Astrocyte of the spinal cord (primary cell): ENCODE data around the gene ZNF697.

Experiments used
- DNase-seq: peaks from one replicate; pipeline ENCODE4 v3.0.0; 2011; ENCODE audit warnings: low read depth, low spot score
- H3K4me3 ChIP-seq: 2 replicates; pipeline ENCODE4 v1.5.1; 2011; ENCODE audit warnings: low read depth, mild to moderate bottlenecking, low read length, moderate library complexity
- in situ Hi-C: cut with HindIII; loops from 2 replicates; pipeline ENCODE4 v1.10.0; 2017; ENCODE audit warnings: low sequenced_read_pairs
- TF ChIP-seq, protein P1 (sequence below): IDR thresholded peaks from 2 replicates; pipeline ENCODE4 v1.5.1; 2012; ENCODE audit warnings: low read depth, mild to moderate bottlenecking, low read length, inconsistent platforms

The ZNF697 gene

GRCh38 chr1:119667173-119667572 lies 19.1 kb upstream of the ZNF697 start:
- TF ChIP-seq, protein P1, sequence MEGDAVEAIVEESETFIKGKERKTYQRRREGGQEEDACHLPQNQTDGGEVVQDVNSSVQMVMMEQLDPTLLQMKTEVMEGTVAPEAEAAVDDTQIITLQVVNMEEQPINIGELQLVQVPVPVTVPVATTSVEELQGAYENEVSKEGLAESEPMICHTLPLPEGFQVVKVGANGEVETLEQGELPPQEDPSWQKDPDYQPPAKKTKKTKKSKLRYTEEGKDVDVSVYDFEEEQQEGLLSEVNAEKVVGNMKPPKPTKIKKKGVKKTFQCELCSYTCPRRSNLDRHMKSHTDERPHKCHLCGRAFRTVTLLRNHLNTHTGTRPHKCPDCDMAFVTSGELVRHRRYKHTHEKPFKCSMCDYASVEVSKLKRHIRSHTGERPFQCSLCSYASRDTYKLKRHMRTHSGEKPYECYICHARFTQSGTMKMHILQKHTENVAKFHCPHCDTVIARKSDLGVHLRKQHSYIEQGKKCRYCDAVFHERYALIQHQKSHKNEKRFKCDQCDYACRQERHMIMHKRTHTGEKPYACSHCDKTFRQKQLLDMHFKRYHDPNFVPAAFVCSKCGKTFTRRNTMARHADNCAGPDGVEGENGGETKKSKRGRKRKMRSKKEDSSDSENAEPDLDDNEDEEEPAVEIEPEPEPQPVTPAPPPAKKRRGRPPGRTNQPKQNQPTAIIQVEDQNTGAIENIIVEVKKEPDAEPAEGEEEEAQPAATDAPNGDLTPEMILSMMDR = no peak
- H3K4me3 ChIP-seq = no peak overlapping the region
- DNase-seq = no peak
- in situ Hi-C loops = no loop called here

DNA sequence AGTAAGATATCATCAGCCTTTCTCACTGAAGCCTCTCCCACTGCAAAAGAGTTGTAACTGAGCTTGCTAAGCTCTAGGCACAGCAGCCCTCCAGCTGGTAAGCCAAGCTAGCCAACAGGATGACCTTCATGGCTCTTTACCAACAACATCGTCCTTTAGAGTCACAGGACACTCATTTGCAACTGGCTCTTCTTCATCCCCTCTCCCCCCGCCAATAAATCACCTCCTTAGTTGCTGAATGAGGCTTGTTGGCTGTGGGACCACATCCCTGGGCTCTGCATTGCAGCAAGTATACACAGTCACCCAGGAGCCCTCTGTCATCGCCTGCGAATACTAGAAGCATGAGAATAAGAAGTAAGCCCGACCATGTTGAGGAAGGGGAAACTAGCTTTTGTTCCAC lies 16.0 kb upstream of the ZNF697 start:
- H3K4me3 ChIP-seq = no peak overlapping the region
- in situ Hi-C loops = no loop called here
- TF ChIP-seq, protein P1 = no peak
- DNase-seq = no peak

DNA sequence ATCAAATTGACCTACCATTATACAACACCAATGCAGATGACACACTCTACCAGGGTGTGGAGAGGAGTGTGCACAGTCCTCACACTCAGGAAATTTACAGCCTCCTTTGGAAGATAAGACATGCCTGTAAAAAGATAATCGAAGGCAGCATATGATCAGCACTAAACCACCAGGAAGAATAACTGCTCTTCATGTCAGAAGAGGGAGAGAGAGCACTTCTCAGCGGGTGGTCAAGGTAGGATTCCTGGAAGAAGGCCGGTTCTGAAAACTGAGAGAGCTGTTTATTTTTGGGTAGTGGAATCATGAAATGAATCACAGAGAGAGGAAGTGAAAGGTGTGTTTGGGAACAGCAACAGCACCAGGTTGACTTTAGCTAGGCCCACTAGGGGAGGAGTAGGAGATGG lies 14.0 kb upstream of the ZNF697 start:
- in situ Hi-C loops = no loop called here
- no peak overlapping the region for H3K4me3 ChIP-seq
- TF ChIP-seq, protein P1 = no peak
- no peak for DNase-seq

- DNase-seq = no peak
- no peak overlapping the region for H3K4me3 ChIP-seq
- in situ Hi-C loops = no loop called here
- TF ChIP-seq, protein P1 = no peak
These were observed 12.4 kb upstream of the ZNF697 start for GRCh38 chr1:119660253-119661083.

GRCh38 chr1:119659628-119660027 lies 11.6 kb upstream of the ZNF697 start:
- in situ Hi-C loops = no loop called here
- TF ChIP-seq, protein P1 = no peak
- H3K4me3 ChIP-seq = no peak overlapping the region
- DNase-seq = no peak

DNA sequence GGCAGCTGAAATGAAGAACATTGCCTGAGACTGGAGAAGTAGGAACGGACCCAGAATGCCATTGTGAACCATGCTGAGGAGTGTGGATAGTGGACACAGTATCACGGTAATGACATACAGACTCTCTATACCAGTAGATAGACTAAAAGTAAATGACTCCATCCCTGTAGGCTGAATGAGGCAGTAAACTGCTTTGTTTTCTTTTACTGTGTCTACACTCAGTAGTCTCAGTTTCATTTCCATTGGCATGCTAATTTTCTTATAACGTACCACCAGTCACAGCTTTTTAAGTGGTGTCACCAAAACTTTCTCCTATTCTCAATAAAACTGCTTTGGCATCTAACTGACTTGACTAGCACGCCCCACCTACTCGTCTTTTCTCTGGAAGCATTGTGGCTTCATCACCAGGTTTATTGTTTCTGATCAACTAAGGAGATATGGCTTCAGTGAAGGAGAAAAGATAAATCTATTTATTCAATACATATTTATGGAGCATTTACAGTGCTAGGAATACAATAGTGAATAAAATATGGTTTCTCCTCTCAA lies 8.4 kb upstream of the ZNF697 start:
- no peak overlapping the region for H3K4me3 ChIP-seq
- in situ Hi-C loops = no loop called here
- no peak for DNase-seq
- TF ChIP-seq, protein P1 = no peak
